Testis (tissue), 2 donors: ENCODE results near the gene KIF12.

Experiments
- POLR2A ChIP-seq: fragments of 450-650 bp; IDR thresholded peaks from one replicate; pipeline ENCODE4 v1.6.1; 2017; ENCODE audit warnings: antibody characterized with exemption, mild to moderate bottlenecking, moderate library complexity
- TF ChIP-seq, protein P1 (sequence below), 3 experiments: fragments of 450-650 bp in 2 of 3; fragments of 200-600 bp in 1 of 3; sonication (generic) in 1 of 3; IDR thresholded peaks; one replicate each; pipeline ENCODE4 v1.5.1; 2016 to 2019; ENCODE audit warnings: antibody characterized with exemption in 3 of 3, mild to moderate bottlenecking in 2 of 3, moderate library complexity in 1 of 3

DNA sequence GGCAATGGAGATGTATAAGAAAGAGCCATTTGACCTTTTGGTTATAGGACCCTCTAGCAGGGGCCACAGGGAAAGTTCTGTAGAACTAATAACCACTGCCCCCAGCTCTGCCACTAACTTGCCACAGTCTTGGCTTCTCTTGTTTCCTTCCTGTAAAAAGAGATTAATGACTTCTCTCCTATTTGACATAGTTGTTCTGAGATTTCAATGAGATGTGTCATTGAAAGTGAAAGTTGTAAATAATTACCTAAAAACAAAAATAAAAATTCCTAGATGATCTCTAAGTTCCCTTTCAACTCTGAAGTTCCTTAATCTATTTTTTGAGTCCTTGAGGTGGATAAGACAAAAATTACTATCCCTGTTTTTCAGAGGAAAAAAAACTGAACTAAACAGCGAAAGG, 1.4 kb upstream of the KIF12 start:
- TF ChIP-seq, protein P1, sequence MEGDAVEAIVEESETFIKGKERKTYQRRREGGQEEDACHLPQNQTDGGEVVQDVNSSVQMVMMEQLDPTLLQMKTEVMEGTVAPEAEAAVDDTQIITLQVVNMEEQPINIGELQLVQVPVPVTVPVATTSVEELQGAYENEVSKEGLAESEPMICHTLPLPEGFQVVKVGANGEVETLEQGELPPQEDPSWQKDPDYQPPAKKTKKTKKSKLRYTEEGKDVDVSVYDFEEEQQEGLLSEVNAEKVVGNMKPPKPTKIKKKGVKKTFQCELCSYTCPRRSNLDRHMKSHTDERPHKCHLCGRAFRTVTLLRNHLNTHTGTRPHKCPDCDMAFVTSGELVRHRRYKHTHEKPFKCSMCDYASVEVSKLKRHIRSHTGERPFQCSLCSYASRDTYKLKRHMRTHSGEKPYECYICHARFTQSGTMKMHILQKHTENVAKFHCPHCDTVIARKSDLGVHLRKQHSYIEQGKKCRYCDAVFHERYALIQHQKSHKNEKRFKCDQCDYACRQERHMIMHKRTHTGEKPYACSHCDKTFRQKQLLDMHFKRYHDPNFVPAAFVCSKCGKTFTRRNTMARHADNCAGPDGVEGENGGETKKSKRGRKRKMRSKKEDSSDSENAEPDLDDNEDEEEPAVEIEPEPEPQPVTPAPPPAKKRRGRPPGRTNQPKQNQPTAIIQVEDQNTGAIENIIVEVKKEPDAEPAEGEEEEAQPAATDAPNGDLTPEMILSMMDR (IDR thresholded peaks at IDR 0.05), result no peak
- TF ChIP-seq POLR2A, result no peak
